Mesendoderm (in vitro differentiated cells): ENCODE data around the gene SQSTM1. TPM values are rescaled to one million over a fixed set of nuclear protein-coding genes. Genes with fewer than 3 reads are reported as not detected.

Experiments
- DNase-seq: peaks from one replicate; pipeline ENCODE4 v3.0.0; 2013
- H2AK5ac ChIP-seq: 2 replicates; pipeline ENCODE4 v1.6.1; 2013; ENCODE audit warnings: low read length, inconsistent platforms
- H2BK120ac ChIP-seq: 2 replicates; pipeline ENCODE4 v1.6.1; 2013; ENCODE audit warnings: low read depth, mild to moderate bottlenecking, low read length, moderate library complexity, mixed read lengths
- H2BK15ac ChIP-seq: replicated peaks from 2 replicates; pipeline ENCODE4 v1.6.1; 2013; ENCODE audit warnings: low read depth, mild to moderate bottlenecking, moderate library complexity
- H2BK5ac ChIP-seq: 2 replicates; pipeline ENCODE4 v1.6.1; 2013; ENCODE audit warnings: low read length, inconsistent platforms
- H3K18ac ChIP-seq: 2 replicates; pipeline ENCODE4 v1.6.1; 2013; ENCODE audit warnings: mild to moderate bottlenecking, low read length, mixed read lengths
- H3K23ac ChIP-seq: one replicate; pipeline ENCODE4 v1.6.1; 2013; ENCODE audit warnings: low read length
- H3K27ac ChIP-seq: 2 replicates; pipeline ENCODE4 v1.5.1; 2013; ENCODE audit warnings: low read depth, mild to moderate bottlenecking, inconsistent platforms, low read length, moderate library complexity
- H3K27me3 ChIP-seq: 2 replicates; pipeline ENCODE4 v1.6.1; 2013; ENCODE audit warnings: low read length, control low read depth, mild to moderate bottlenecking, inconsistent platforms; ENCODE audit not compliant: insufficient read depth, poor library complexity
- H3K36me3 ChIP-seq: 2 replicates; pipeline ENCODE4 v1.6.1; 2013; ENCODE audit warnings: low read length, inconsistent platforms; ENCODE audit not compliant: control insufficient read depth, insufficient read depth
- H3K4ac ChIP-seq: one replicate; pipeline ENCODE4 v1.6.1; 2013; ENCODE audit warnings: low read depth, mild to moderate bottlenecking, low read length, moderate library complexity
- H3K4me1 ChIP-seq: 2 replicates; pipeline ENCODE4 v1.6.1; 2013; ENCODE audit warnings: low read depth, low read length, inconsistent platforms; ENCODE audit not compliant: control insufficient read depth
- H3K4me2 ChIP-seq: 2 replicates; pipeline ENCODE4 v1.6.1; 2013; ENCODE audit warnings: low read length
- H3K4me3 ChIP-seq: 2 replicates; pipeline ENCODE4 v1.5.1; 2013; ENCODE audit warnings: mild to moderate bottlenecking, low read length
- H3K56ac ChIP-seq: one replicate; pipeline ENCODE4 v1.6.1; 2013; ENCODE audit warnings: low read length
- H3K79me1 ChIP-seq: 2 replicates; pipeline ENCODE4 v1.6.1; 2013; ENCODE audit warnings: low read length, inconsistent platforms
- H3K79me2 ChIP-seq: 2 replicates; pipeline ENCODE4 v1.6.1; 2013; ENCODE audit warnings: mild to moderate bottlenecking, low read length; ENCODE audit not compliant: control insufficient read depth, insufficient read depth
- H3K9ac ChIP-seq: 2 replicates; pipeline ENCODE4 v1.6.1; 2013; ENCODE audit warnings: low read length, inconsistent platforms
- H4K5ac ChIP-seq: one replicate; pipeline ENCODE4 v1.6.1; 2013; ENCODE audit warnings: low read length
- H4K8ac ChIP-seq: one replicate; pipeline ENCODE4 v1.6.1; 2013; ENCODE audit warnings: low read depth, mild to moderate bottlenecking, control low read depth, low read length, moderate library complexity
- WGBS: extraction: QIAGEN DNeasy Blood & Tissue Kit; methylation state at CpG from one replicate; pipeline ENCODE4 v1.1.7; 2013; ENCODE audit warnings: low lambda C conversion rate, missing lambda C conversion rate; ENCODE audit not compliant: insufficient coverage; ENCODE audit errors: extremely low coverage; 5-methylcytosine and 5-hydroxymethylcytosine counted together
- polyA plus RNA-seq, 2 experiments: library from polyadenylated mRNA; stranded (reverse); fragments of 200-250 nt; gene quantifications; one replicate each; pipeline ENCODE4 v1.2.3, GENCODE V29; 2013

Gene SQSTM1
- 52.0 TPM for polyA plus RNA-seq (2013, experiment 1 of 2)
- polyA plus RNA-seq (2013, experiment 2 of 2) = 62.0 TPM

DNA sequence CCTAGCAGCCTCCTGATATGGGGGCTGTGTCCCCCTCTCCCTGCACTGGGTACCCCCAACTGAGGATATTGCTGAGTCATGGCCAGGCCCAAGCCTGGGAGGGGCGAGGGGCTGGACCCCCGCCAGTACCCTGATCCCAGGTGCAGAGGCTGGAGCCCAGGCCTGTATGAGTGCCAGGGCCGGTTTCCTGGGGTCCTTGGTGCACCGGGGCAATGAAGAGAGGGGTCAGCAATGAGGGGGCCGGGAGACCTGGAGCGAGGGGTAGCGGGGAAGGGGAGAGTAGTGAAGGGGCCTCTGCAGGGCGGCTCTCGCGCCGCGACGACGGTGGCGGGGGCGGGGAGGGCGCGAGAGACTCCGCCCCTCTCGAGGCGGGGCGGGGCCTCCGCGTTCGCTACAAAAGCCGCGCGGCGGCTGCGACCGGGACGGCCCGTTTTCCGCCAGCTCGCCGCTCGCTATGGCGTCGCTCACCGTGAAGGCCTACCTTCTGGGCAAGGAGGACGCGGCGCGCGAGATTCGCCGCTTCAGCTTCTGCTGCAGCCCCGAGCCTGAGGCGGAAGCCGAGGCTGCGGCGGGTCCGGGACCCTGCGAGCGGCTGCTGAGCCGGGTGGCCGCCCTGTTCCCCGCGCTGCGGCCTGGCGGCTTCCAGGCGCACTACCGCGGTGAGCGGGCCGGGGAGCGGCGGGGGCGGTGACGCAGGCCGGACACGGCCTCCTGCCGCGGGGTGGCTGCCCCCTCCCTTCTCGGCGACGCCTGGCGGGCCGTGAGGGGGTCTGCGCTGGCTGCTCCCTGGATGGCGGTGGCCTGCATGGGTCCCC lies at the start of gene SQSTM1:
Gene SQSTM1, plus strand, starts transcription at position 423 of the 815 bp plus-strand sequence. Its CDS starts 32 bp downstream, at position 455.
- H2BK5ac ChIP-seq = peak within 1 kb of the TSS; percentile 72
- no peak within 1 kb of the TSS for H2BK15ac ChIP-seq
- no CpG with 5 or more reads among the region's 81 CpGs for WGBS
- peak within 1 kb of the TSS; percentile 62 for H2BK120ac ChIP-seq
- peak; percentile 79 for DNase-seq
- peak within 1 kb of the TSS; percentile 96 for H3K9ac ChIP-seq
- peaks cover 14% of the 10 kb centered on the region for H3K4me1 ChIP-seq
- H3K79me2 ChIP-seq = peaks cover 12% of the 10 kb centered on the region
- H4K8ac ChIP-seq = no peak within 1 kb of the TSS
- H3K18ac ChIP-seq = peak within 1 kb of the TSS; percentile 75
- peak within 1 kb of the TSS; percentile 65 for H3K4ac ChIP-seq
- H3K36me3 ChIP-seq = peaks cover 6% of the 10 kb centered on the region
- no peaks in the 10 kb centered on the region for H3K27me3 ChIP-seq
- no peak within 1 kb of the TSS for H4K5ac ChIP-seq
- H3K4me3 ChIP-seq = peak within 1 kb of the TSS; percentile 44
- peaks cover 14% of the 10 kb centered on the region for H3K79me1 ChIP-seq
- peak within 1 kb of the TSS; percentile 29 for H3K4me2 ChIP-seq
- H3K23ac ChIP-seq = peak within 1 kb of the TSS; percentile 95
- H3K27ac ChIP-seq = peak within 1 kb of the TSS; percentile 83
- peak within 1 kb of the TSS; percentile 94 for H3K56ac ChIP-seq
- peak within 1 kb of the TSS; percentile 47 for H2AK5ac ChIP-seq

DNA sequence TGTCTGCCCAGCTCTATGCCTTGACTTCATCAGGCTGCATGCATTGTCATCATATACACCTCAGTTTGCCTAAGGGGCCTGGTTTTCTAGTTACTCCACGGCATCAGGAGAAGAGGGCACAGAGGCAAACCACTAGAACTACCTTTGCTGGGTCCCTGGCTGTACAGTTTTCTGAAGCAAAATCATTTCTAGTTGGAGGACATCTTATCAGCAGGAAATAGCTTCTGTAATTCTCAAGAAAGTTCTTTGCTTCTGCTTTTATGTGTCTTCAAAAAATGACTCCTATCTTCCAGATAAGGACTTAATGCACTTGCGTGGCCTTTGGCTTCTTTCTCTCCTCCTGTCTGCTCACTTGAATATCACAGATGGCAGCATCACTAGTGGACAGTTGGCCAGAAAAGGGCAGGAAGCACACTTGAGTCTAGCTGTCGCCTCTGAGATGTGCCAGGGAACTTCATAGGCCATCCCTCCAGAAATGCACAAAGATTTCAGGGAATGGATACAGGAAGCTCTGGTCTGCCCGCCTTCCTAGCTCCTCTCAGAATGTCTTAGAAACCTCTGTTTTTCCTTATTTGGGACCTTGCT lies 49.3 kb upstream of the SQSTM1 start:
- Histone ChIP-seq H2AK5ac (no peak overlapping the region), H2BK5ac (no peak overlapping the region), H4K8ac (no peak overlapping the region), H3K4me2 (no peak overlapping the region), H3K79me2 (peaks cover 7% of the 10 kb centered on the region), H4K5ac (no peak overlapping the region), H3K4ac (no peak overlapping the region), H3K9ac (no peak overlapping the region), H3K27ac (no peak overlapping the region), H2BK120ac (no peak overlapping the region), H3K18ac (no peak overlapping the region), H3K4me1 (no peaks in the 10 kb centered on the region), H3K79me1 (peaks cover 9% of the 10 kb centered on the region), H2BK15ac (no peak overlapping the region), H3K36me3 (peaks cover 17% of the 10 kb centered on the region), H3K56ac (no peak overlapping the region), H3K27me3 (no peaks in the 10 kb centered on the region), H3K23ac (no peak overlapping the region), H3K4me3 (no peak overlapping the region)
- WGBS = no CpG with 5 or more reads among the region's 4 CpGs
- DNase-seq = no peak

DNA sequence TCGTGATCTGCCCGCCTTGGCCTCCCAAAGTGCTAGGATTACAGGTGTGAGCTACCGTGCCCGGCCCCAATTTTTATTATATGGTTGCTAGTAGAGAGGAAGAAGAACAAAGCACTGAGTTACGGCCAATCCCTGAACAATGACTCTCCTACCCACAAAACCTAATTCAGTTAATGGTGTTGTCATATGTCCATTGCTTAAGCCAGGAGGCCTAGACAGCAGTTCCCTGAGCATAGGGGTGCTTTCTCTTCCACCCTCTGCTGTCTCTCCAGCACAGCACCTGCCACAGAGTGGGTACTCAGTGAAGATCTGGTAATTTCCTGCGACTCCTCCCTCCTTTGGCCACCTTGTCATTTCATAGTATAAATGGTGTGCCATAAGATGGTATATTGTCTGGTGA lies 48.4 kb upstream of the SQSTM1 start:
- no peak overlapping the region for H3K9ac ChIP-seq
- H3K4ac ChIP-seq = no peak overlapping the region
- peaks cover 17% of the 10 kb centered on the region for H3K36me3 ChIP-seq
- H3K4me1 ChIP-seq = no peaks in the 10 kb centered on the region
- WGBS = no CpG with 5 or more reads among the region's 6 CpGs
- no peak overlapping the region for H3K23ac ChIP-seq
- H2BK15ac ChIP-seq = no peak overlapping the region
- no peak overlapping the region for H3K27ac ChIP-seq
- no peak overlapping the region for H3K18ac ChIP-seq
- H4K8ac ChIP-seq = no peak overlapping the region
- peaks cover 4% of the 10 kb centered on the region for H3K79me2 ChIP-seq
- no peak overlapping the region for H2BK5ac ChIP-seq
- no peak overlapping the region for H3K56ac ChIP-seq
- DNase-seq = no peak
- no peak overlapping the region for H3K4me2 ChIP-seq
- H2BK120ac ChIP-seq = no peak overlapping the region
- no peak overlapping the region for H4K5ac ChIP-seq
- H3K4me3 ChIP-seq = no peak overlapping the region
- H3K27me3 ChIP-seq = no peaks in the 10 kb centered on the region
- H3K79me1 ChIP-seq = peaks cover 8% of the 10 kb centered on the region
- H2AK5ac ChIP-seq = no peak overlapping the region

DNA sequence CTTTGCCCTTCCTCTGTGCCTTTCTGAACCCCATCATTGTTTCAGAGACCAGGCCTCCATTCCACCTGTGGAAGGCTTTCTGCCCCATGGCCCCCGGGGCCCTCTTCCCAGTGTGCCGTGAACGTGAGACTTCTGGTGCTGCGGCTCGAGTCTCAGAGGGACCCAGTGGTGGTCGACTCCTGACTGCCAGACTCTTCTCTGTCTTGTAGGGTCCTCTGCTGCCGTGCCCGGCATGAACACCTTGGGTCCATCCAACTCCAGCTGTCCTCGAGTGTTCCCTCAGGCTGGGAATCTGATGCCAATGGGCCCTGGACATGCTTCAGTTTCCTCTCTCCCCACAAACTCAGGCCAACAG lies 47.0 kb upstream of the SQSTM1 start:
- H3K23ac ChIP-seq = no peak overlapping the region
- no peaks in the 10 kb centered on the region for H3K27me3 ChIP-seq
- no peaks in the 10 kb centered on the region for H3K79me2 ChIP-seq
- no peak for DNase-seq
- no peaks in the 10 kb centered on the region for H3K4me1 ChIP-seq
- H2BK15ac ChIP-seq = no peak overlapping the region
- H3K4me2 ChIP-seq = no peak overlapping the region
- no peak overlapping the region for H2AK5ac ChIP-seq
- no peak overlapping the region for H3K18ac ChIP-seq
- H3K9ac ChIP-seq = no peak overlapping the region
- H3K36me3 ChIP-seq = peaks cover 18% of the 10 kb centered on the region
- no peak overlapping the region for H3K27ac ChIP-seq
- H2BK120ac ChIP-seq = no peak overlapping the region
- WGBS = no CpG with 5 or more reads among the region's 9 CpGs
- H4K5ac ChIP-seq = no peak overlapping the region
- no peak overlapping the region for H3K56ac ChIP-seq
- no peak overlapping the region for H2BK5ac ChIP-seq
- no peak overlapping the region for H3K4ac ChIP-seq
- H4K8ac ChIP-seq = no peak overlapping the region
- peaks cover 5% of the 10 kb centered on the region for H3K79me1 ChIP-seq
- H3K4me3 ChIP-seq = no peak overlapping the region

DNA sequence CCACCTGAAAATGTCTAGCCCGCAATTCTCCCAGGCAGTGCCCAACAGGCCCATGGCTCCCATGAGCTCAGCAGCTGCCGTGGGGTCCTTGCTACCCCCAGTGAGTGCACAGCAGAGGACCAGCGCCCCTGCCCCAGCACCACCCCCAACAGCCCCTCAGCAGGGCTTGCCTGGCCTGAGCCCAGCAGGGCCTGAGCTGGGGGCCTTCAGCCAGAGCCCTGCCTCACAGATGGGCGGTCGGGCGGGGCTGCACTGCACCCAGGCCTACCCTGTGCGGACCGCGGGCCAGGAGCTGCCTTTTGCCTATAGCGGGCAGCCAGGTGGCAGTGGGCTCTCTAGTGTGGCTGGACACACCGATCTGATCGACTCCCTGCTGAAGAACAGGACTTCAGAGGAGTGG lies 46.3 kb upstream of the SQSTM1 start:
- H3K79me1 ChIP-seq = no peaks in the 10 kb centered on the region
- no CpG with 5 or more reads among the region's 12 CpGs for WGBS
- peaks cover 14% of the 10 kb centered on the region for H3K36me3 ChIP-seq

More for the DNA sequence above, 46.3 kb upstream of the SQSTM1 start:
- no peak overlapping the region for H2BK5ac ChIP-seq
- DNase-seq = no peak
- H3K9ac ChIP-seq = no peak overlapping the region
- H2AK5ac ChIP-seq = no peak overlapping the region
- H4K5ac ChIP-seq = no peak overlapping the region
- no peak overlapping the region for H3K4ac ChIP-seq
- no peak overlapping the region for H3K23ac ChIP-seq
- no peak overlapping the region for H3K4me2 ChIP-seq
- no peak overlapping the region for H2BK120ac ChIP-seq
- H4K8ac ChIP-seq = no peak overlapping the region
- no peaks in the 10 kb centered on the region for H3K79me2 ChIP-seq
- no peaks in the 10 kb centered on the region for H3K27me3 ChIP-seq
- no peak overlapping the region for H3K4me3 ChIP-seq
- H3K27ac ChIP-seq = no peak overlapping the region
- H2BK15ac ChIP-seq = no peak overlapping the region
- no peak overlapping the region for H3K18ac ChIP-seq
- H3K56ac ChIP-seq = no peak overlapping the region
- no peaks in the 10 kb centered on the region for H3K4me1 ChIP-seq
